ENCODE data around the gene LYRM9.

DNA sequence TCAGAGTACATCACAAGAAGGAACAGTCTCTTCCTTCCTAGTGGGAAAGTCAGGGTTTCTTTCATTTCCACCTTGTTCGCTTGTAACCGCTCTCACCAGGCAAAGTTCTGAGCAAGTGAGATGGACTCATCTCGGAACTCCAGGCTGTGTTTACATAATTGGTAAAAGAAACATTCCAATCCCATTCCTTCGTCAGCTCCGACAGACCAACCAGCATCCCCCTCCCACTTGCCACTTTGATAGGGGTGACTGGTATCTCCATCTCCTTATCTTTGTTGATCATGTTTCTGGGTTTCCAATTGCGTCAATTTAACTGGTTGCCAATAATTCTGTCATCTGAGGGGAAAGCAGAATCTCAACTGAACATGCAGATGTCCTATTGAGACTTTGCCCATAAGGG is 36.8 kb upstream of the LYRM9 start:
- TF ChIP-seq, protein P1, sequence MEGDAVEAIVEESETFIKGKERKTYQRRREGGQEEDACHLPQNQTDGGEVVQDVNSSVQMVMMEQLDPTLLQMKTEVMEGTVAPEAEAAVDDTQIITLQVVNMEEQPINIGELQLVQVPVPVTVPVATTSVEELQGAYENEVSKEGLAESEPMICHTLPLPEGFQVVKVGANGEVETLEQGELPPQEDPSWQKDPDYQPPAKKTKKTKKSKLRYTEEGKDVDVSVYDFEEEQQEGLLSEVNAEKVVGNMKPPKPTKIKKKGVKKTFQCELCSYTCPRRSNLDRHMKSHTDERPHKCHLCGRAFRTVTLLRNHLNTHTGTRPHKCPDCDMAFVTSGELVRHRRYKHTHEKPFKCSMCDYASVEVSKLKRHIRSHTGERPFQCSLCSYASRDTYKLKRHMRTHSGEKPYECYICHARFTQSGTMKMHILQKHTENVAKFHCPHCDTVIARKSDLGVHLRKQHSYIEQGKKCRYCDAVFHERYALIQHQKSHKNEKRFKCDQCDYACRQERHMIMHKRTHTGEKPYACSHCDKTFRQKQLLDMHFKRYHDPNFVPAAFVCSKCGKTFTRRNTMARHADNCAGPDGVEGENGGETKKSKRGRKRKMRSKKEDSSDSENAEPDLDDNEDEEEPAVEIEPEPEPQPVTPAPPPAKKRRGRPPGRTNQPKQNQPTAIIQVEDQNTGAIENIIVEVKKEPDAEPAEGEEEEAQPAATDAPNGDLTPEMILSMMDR (IDR thresholded peaks at IDR 0.05; ENCODE audit: low read depth, low read length, poor library complexity, severe bottlenecking) = no peak
- no peak for TF ChIP-seq EZH2phosphoT487 (IDR thresholded peaks at IDR 0.05; ENCODE audit: borderline replicate concordance, low read length)
